SK-N-SH treated with all-trans-retinoic acid at 6 μM for 48 hours (cell line): ENCODE results near the gene PTPRT.

Experiments used
- ATAC-seq: fragments of 200-7000 bp; cut with Tn5 transposase; 3 replicates; pipeline ENCODE4 v1.9.1; 2020; ENCODE audit warnings: mild to moderate bottlenecking, moderate library complexity
- ARNTL ChIP-seq: fragments of 450-650 bp; formaldehyde crosslinking; IDR thresholded peaks from 2 replicates; pipeline ENCODE4 v1.5.0; 2020; ENCODE audit warnings: low read depth, mild to moderate bottlenecking, moderate library complexity, borderline replicate concordance
- BACH2 ChIP-seq: fragments of 250-450 bp; sonication (Bioruptor Pico); IDR thresholded peaks from 2 replicates; pipeline ENCODE4 v1.9.0; 2021; ENCODE audit warnings: mild to moderate bottlenecking, borderline replicate concordance
- CREB5 ChIP-seq: fragments of 250-450 bp; sonication (Bioruptor Pico); IDR thresholded peaks from 2 replicates; pipeline ENCODE4 v1.5.1; 2020; ENCODE audit warnings: low read depth, mild to moderate bottlenecking, moderate library complexity
- CSDC2 ChIP-seq: fragments of 250-450 bp; sonication (Bioruptor Pico); IDR thresholded peaks from 2 replicates; pipeline ENCODE4 v1.5.0; 2020; ENCODE audit warnings: mild to moderate bottlenecking, moderate library complexity
- CSRNP3 ChIP-seq: fragments of 250-450 bp; sonication (Bioruptor Pico); IDR thresholded peaks from 2 replicates; pipeline ENCODE4 v1.5.1; 2021; ENCODE audit warnings: mild to moderate bottlenecking, moderate library complexity
- ESRRG ChIP-seq: fragments of 250-450 bp; sonication (Bioruptor Pico); IDR thresholded peaks from 2 replicates; pipeline ENCODE4 v1.6.1; 2021; ENCODE audit warnings: mild to moderate bottlenecking
- GLIS3 ChIP-seq: fragments of 250-450 bp; sonication (Bioruptor Pico); IDR thresholded peaks from 2 replicates; pipeline ENCODE4 v1.5.0; 2020; ENCODE audit warnings: mild to moderate bottlenecking, moderate library complexity
- ISL1 ChIP-seq: fragments of 250-450 bp; sonication (Bioruptor Pico); IDR thresholded peaks from 2 replicates; pipeline ENCODE4 v2.1.2; 2022; ENCODE audit warnings: mild to moderate bottlenecking, moderate library complexity
- OSR1 ChIP-seq: fragments of 250-450 bp; sonication (Bioruptor Pico); IDR thresholded peaks from 2 replicates; pipeline ENCODE4 v1.8.0; 2022; ENCODE audit warnings: moderate library complexity, mild to moderate bottlenecking, inconsistent platforms
- PATZ1 ChIP-seq: fragments of 250-450 bp; sonication (Bioruptor Pico); IDR thresholded peaks from 2 replicates; pipeline ENCODE4 v1.8.0; 2020; ENCODE audit warnings: mild to moderate bottlenecking, moderate library complexity, borderline replicate concordance
- POU6F1 ChIP-seq: fragments of 250-450 bp; sonication (Bioruptor Pico); IDR thresholded peaks from 2 replicates; pipeline ENCODE4 v1.8.0; 2021; ENCODE audit warnings: low read depth, mild to moderate bottlenecking, moderate library complexity, borderline replicate concordance
- PPARA ChIP-seq: fragments of 250-450 bp; sonication (Bioruptor Pico); IDR thresholded peaks from 2 replicates; pipeline ENCODE4 v1.5.0; 2020; ENCODE audit warnings: mild to moderate bottlenecking, borderline replicate concordance
- RARB ChIP-seq: fragments of 250-450 bp; sonication (Bioruptor Pico); IDR thresholded peaks from 2 replicates; pipeline ENCODE4 v1.8.0; 2021; ENCODE audit warnings: mild to moderate bottlenecking, moderate library complexity
- SNAI2 ChIP-seq: fragments of 250-450 bp; sonication (Bioruptor Pico); IDR thresholded peaks from 2 replicates; pipeline ENCODE4 v1.5.0; 2020; ENCODE audit warnings: mild to moderate bottlenecking, moderate library complexity
- TCF4 ChIP-seq: fragments of 250-450 bp; sonication (Bioruptor Pico); IDR thresholded peaks from 2 replicates; pipeline ENCODE4 v1.8.0; 2021; ENCODE audit warnings: mild to moderate bottlenecking, moderate library complexity, borderline replicate concordance
- TOX ChIP-seq: fragments of 250-450 bp; sonication (Bioruptor Pico); IDR thresholded peaks from 2 replicates; pipeline ENCODE4 v1.8.0; 2021; ENCODE audit warnings: mild to moderate bottlenecking, moderate library complexity, borderline replicate concordance
- ZC3H10 ChIP-seq: fragments of 250-450 bp; sonication (Bioruptor Pico); IDR thresholded peaks from 2 replicates; pipeline ENCODE4 v1.5.1; 2021; ENCODE audit warnings: mild to moderate bottlenecking, moderate library complexity
- ZFP3 ChIP-seq: fragments of 250-450 bp; sonication (Bioruptor Pico); IDR thresholded peaks from 2 replicates; pipeline ENCODE4 v1.5.0; 2020; ENCODE audit warnings: mild to moderate bottlenecking, moderate library complexity
- ZNF565 ChIP-seq: fragments of 450-650 bp; formaldehyde crosslinking; conservative IDR thresholded peaks from 2 replicates; pipeline ENCODE4 v1.5.0; 2020; ENCODE audit warnings: low read depth, mild to moderate bottlenecking, moderate library complexity
- ZNF70 ChIP-seq: fragments of 450-650 bp; formaldehyde crosslinking; IDR thresholded peaks from 2 replicates; pipeline ENCODE4 v1.5.0; 2020; ENCODE audit warnings: mild to moderate bottlenecking, moderate library complexity
- ZNF8 ChIP-seq: fragments of 450-650 bp; formaldehyde crosslinking; IDR thresholded peaks from 2 replicates; pipeline ENCODE4 v1.5.0; 2020; ENCODE audit warnings: mild to moderate bottlenecking, moderate library complexity

The PTPRT gene

GRCh38 chr20:42565235-42565995, 624.3 kb downstream of the PTPRT start:
- no peak for TF ChIP-seq ARNTL (CRISPR knock-in tag)
- no peak for TF ChIP-seq BACH2 (CRISPR knock-in tag)
- TF ChIP-seq TCF4 (CRISPR knock-in tag), result no peak
- no peak for TF ChIP-seq CSRNP3
- no peak for TF ChIP-seq PATZ1
- TF ChIP-seq CSDC2 (CRISPR knock-in tag), result no peak
- no peak for TF ChIP-seq ISL1 (CRISPR knock-in tag)
- TF ChIP-seq CREB5 (CRISPR knock-in tag), result no peak
- no peak for TF ChIP-seq ZNF8 (CRISPR knock-in tag)
- no peak for TF ChIP-seq OSR1 (CRISPR knock-in tag)
- TF ChIP-seq GLIS3, result no peak
- no peak for TF ChIP-seq ESRRG (CRISPR knock-in tag)
- TF ChIP-seq PPARA (CRISPR knock-in tag), result no peak
- no peak for TF ChIP-seq ZFP3 (CRISPR knock-in tag)
- no peak for TF ChIP-seq ZC3H10 (CRISPR knock-in tag)
- TF ChIP-seq SNAI2 (CRISPR knock-in tag), result no peak
- TF ChIP-seq RARB (CRISPR knock-in tag), result no peak
- no peak for ATAC-seq

GRCh38 chr20:42559665-42560064, 630.0 kb downstream of the PTPRT start:
- TF ChIP-seq CSDC2 (CRISPR knock-in tag) (no peak), PPARA (CRISPR knock-in tag) (no peak), ZNF565 (CRISPR knock-in tag) (no peak), SNAI2 (CRISPR knock-in tag) (no peak), ESRRG (CRISPR knock-in tag) (no peak), GLIS3 (no peak), TCF4 (CRISPR knock-in tag) (no peak), BACH2 (CRISPR knock-in tag) (no peak), OSR1 (CRISPR knock-in tag) (no peak), POU6F1 (CRISPR knock-in tag) (no peak), ZNF70 (CRISPR knock-in tag) (no peak), RARB (CRISPR knock-in tag) (no peak)
- no peak for ATAC-seq

GRCh38 chr20:42556575-42556974, 633.1 kb downstream of the PTPRT start:
- ATAC-seq, result no peak

More at GRCh38 chr20:42556575-42556974, 633.1 kb downstream of the PTPRT start:
- TF ChIP-seq SNAI2 (CRISPR knock-in tag) (no peak), CSRNP3 (no peak), PATZ1 (no peak), ESRRG (CRISPR knock-in tag) (no peak), TOX (CRISPR knock-in tag) (no peak), GLIS3 (no peak)
- TF ChIP-seq, all 23 proteins: peak for 0
